Astrocyte of the hippocampus (primary cell): ENCODE data around the gene INHBE.
"Not testable (repeated sequence)": the region's sequence is repeated elsewhere in the genome, so short reads cannot be mapped to it uniquely, and the experiment has no call there.

Experiments
- DNase-seq: peaks from one replicate; pipeline ENCODE4 v3.0.0; 2011; ENCODE audit warnings: low read depth, low spot score

The INHBE gene

GRCh38 chr12:57496822-57497221 is 41.7 kb downstream of the INHBE start:
- DNase-seq, result no peak

DNA sequence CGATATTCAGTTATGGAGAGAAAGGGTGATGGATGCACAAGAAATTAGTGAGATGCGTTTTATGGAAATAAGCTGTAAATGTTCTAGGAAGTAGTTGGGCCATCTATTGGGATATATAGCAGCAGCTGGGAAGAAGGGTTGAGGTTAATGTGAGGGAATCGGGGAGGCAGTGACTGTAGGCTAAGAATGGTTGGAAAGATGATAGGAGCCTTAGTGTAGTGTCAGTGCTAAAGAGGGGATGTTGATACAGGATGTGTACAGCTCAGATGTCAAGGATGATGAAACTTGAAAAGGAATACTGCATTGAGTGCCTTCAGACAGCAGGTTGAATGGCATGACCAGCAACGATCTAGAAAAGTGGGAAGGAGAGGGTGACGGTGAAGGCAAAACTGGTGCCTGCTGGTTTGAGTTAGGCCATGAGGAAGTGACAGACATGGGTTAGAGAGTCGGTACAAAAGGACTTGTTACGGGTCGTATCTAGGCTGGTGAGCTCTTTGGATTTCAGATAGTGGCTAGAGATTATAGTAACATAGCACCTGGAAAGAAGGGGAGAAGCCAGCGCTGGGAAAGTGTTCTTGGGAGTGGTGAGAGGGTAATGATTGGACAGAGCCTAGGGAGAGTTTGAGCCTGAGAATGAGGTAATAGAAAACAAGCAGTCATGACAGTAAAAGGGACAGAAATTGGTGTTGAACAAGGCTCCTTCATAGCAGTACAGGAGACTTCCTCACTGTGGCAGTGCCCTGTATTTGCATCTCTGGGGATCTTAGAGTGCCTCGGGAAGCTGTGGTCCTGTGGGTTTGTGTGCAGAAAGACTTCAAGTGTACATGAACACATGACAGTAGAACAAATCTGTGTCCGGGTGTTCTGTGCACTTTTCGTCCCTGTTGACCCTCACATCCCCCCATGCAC is 42.4 kb downstream of the INHBE start:
- DNase-seq, result no peak

- no peak for DNase-seq
These were observed 43.0 kb downstream of the INHBE start for GRCh38 chr12:57498132-57498502.

- DNase-seq, result no peak
These were observed 43.5 kb downstream of the INHBE start for GRCh38 chr12:57498571-57498970.

DNA sequence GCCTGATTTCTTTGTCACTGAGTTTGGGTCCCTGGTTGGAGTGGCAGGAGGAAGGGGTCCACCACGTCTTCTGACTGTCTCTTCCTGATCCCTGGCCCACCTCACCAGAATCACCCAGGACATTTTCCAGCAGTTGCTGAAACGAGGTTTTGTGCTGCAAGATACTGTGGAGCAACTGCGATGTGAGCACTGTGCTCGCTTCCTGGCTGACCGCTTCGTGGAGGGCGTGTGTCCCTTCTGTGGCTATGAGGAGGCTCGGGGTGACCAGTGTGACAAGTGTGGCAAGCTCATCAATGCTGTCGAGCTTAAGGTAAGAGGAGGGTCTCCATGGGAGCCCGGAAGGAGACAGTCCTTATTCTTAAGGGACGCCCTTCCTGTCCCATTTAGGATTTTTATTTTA is 45.1 kb downstream of the INHBE start:
- no peak for DNase-seq

DNA sequence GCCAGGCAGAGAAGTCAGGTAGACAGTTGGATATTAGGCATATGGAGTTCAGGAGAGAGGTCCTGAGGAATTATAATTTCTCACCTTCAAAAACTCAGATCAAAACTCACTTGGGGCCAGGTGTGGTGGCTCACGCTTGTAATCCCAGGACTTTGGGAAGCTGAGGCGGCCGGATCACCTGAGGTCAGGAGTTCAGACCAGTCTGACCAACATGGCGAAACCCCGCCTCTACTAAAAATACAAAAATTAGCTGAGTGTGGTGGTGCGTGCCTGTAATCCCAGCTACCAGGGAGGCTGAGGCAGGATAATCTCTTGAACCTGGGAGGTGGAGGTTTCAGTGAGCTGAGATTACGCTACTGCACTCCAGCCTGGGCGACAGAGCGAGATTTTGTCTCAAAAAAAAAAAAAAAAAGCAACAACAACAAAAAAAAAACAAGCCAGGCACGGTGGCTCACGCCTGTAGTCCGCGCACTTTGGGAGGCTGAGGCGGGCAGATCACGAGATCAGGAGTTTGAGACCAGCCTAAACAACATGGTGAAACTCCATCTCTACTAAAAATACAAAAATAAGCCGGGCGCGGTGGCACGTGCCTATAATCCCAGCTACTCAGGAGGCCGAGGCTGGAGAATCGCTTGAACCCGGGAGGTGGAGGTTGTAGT is 47.3 kb downstream of the INHBE start:
- not testable (repeated sequence) for DNase-seq

DNA sequence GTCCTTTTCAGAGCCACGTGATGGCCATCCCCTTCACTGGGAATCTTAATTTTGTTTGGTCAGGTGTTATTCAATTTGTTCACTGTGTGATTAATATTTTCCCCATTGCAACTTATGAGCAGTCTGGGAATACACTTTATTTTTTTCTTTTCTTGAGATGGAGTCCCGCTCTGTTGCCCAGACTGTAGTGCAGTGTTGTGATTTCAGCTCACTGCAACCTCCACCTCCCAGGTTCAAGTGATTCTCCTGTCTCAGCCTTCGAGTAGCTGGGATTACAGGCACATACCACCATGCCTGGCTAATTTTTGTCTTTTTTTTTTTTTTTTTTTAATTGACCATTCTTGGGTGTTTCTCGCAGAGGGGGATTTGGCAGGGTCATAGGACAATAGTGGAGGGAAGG is 51.4 kb downstream of the INHBE start:
- not testable (repeated sequence) for DNase-seq
